IPS-15b (cell line): ENCODE measurements around the gene MTCL1.
"Not testable (repeated sequence)": the region's sequence is repeated elsewhere in the genome, so short reads cannot be mapped to it uniquely, and the experiment has no call there.

Experiments
- H3K27me3 ChIP-seq: one replicate; pipeline ENCODE4 v1.6.1; 2013; ENCODE audit warnings: low read length; ENCODE audit not compliant: control insufficient read depth, insufficient read depth
- H3K36me3 ChIP-seq: one replicate; pipeline ENCODE4 v1.6.1; 2013; ENCODE audit warnings: low read length; ENCODE audit not compliant: control insufficient read depth, insufficient read depth
- H3K4me1 ChIP-seq: one replicate; pipeline ENCODE4 v1.6.1; 2013; ENCODE audit warnings: mild to moderate bottlenecking, low read length; ENCODE audit not compliant: control insufficient read depth, insufficient read depth
- H3K4me3 ChIP-seq: one replicate; pipeline ENCODE4 v1.5.1; 2013; ENCODE audit warnings: low read depth, low read length
- H3K9ac ChIP-seq: one replicate; pipeline ENCODE4 v1.6.1; 2013; ENCODE audit warnings: low read depth, mild to moderate bottlenecking, low read length
- H3K9me3 ChIP-seq: one replicate; pipeline ENCODE4 v1.6.1; 2013; ENCODE audit warnings: mild to moderate bottlenecking, low read length; ENCODE audit not compliant: control insufficient read depth, insufficient read depth

The MTCL1 gene

GRCh38 chr18:8752329-8752728, 47.0 kb downstream of the MTCL1 start:
- Histone ChIP-seq H3K9me3 (no peaks in the 10 kb centered on the region), H3K36me3 (peaks cover 3% of the 10 kb centered on the region), H3K4me1 (no peaks in the 10 kb centered on the region), H3K9ac (no peak overlapping the region), H3K27me3 (no peaks in the 10 kb centered on the region), H3K4me3 (no peak overlapping the region)

GRCh38 chr18:8754995-8755960, 49.9 kb downstream of the MTCL1 start:
- H3K4me1 ChIP-seq = no peaks in the 10 kb centered on the region
- H3K9ac ChIP-seq = no peak overlapping the region
- H3K36me3 ChIP-seq = peaks cover 5% of the 10 kb centered on the region
- H3K4me3 ChIP-seq = no peak overlapping the region
- H3K9me3 ChIP-seq = no peaks in the 10 kb centered on the region
- no peaks in the 10 kb centered on the region for H3K27me3 ChIP-seq

DNA sequence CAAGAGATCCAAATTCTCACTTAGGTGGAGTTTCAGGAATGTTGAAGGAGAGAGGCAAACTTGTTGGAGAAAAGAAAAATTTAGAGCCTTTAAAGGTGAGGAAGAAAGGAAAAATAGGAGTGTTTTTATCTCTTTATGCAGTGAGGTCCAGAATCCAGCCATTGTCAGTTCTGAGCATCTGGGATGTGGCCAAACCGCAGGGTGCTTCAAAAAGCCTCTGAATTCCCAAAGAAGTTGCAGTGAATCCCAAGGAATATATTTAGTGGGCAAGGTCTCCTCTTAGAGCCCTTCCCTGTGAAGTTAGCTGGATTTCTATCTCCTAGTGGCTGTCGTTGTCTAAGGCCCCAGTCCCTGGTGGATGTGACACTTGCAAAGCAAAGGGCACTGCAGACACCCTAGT, 51.2 kb downstream of the MTCL1 start:
- Histone ChIP-seq H3K4me3 (no peak overlapping the region), H3K9me3 (no peaks in the 10 kb centered on the region), H3K27me3 (no peaks in the 10 kb centered on the region), H3K36me3 (peaks cover 6% of the 10 kb centered on the region), H3K9ac (no peak overlapping the region), H3K4me1 (no peaks in the 10 kb centered on the region)

DNA sequence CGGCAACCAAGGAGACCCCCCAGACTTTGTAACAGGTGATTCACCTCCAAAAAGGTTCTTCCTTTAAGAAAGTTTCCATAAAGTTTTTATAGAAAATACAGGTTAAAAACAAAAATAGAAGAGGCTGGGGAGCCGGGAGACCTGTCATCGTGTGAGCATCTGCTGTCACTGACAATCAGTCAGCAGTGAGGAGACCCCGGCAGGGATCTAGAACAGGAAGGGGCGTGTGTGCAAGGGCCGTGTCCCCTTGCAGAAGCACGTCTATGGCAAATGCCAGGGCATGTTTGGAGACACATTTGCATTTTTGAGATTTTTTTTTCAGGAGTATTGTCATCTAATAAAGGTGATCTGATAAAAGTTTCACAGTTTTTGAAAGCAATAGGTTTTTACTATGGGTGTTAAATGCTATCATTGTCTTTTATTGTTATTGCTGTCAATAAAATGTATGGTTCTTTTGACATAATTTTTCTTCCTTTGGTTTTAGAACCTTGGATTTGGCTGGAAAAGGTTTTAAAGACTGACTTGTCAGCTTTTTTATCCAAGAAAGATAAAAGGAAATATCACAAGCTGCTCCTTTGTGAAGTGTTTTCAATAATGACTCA, 52.1 kb downstream of the MTCL1 start:
- H3K4me3 ChIP-seq = no peak overlapping the region
- no peak overlapping the region for H3K9ac ChIP-seq
- H3K27me3 ChIP-seq = no peaks in the 10 kb centered on the region
- peaks cover 12% of the 10 kb centered on the region for H3K36me3 ChIP-seq
- H3K4me1 ChIP-seq = no peaks in the 10 kb centered on the region
- H3K9me3 ChIP-seq = no peaks in the 10 kb centered on the region

DNA sequence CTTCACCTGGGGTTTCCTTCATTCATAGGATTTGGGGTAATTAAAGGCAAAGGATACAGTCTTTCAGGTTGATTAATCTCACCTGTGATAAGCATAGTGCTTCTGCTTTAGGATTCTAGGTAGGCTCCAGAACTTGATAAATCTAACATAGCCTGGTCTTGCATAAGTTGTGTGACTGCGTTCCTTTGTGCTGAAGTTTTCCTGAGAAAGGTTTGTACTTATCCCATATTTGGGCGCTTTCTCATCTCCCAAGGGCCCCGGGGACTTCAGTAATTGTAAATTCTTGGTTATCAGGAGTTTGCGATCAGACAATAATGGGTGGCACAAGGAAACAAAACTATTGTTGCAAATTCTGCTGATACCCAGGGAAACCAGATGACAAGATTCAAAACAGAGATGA, 53.1 kb downstream of the MTCL1 start:
- H3K4me1 ChIP-seq = no peaks in the 10 kb centered on the region
- no peaks in the 10 kb centered on the region for H3K9me3 ChIP-seq
- H3K9ac ChIP-seq = no peak overlapping the region
- H3K4me3 ChIP-seq = no peak overlapping the region
- H3K36me3 ChIP-seq = peaks cover 18% of the 10 kb centered on the region
- H3K27me3 ChIP-seq = no peaks in the 10 kb centered on the region

GRCh38 chr18:8760984-8761383, 55.6 kb downstream of the MTCL1 start:
- H3K9ac ChIP-seq = no peak overlapping the region
- no peaks in the 10 kb centered on the region for H3K9me3 ChIP-seq
- no peak overlapping the region for H3K4me3 ChIP-seq
- H3K4me1 ChIP-seq = no peaks in the 10 kb centered on the region
- H3K27me3 ChIP-seq = no peaks in the 10 kb centered on the region
- H3K36me3 ChIP-seq = peaks cover 18% of the 10 kb centered on the region

DNA sequence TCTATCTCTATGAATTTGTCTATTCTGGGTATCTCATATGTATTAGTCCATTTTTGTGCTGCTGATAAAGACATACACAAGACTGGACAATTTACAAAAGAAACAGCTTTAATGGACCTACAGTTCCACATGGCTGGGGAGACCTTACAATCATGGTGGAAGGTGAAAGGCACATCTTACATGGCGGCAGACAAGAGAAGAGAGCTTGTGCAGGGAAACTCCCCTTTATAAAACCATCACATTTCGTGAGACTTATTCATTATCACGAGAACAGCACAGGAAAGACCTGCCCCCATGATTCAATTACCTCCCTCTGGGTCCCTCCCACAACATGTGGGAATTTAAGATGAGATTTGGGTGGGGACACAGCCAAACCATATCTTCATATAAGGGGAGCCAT, 56.2 kb downstream of the MTCL1 start:
- not testable (repeated sequence) for H3K27me3 ChIP-seq, H3K4me3 ChIP-seq, H3K9me3 ChIP-seq, H3K9ac ChIP-seq, H3K4me1 ChIP-seq
- peaks cover 18% of the 10 kb centered on the region for H3K36me3 ChIP-seq

GRCh38 chr18:8762968-8763367, 57.6 kb downstream of the MTCL1 start:
- Histone ChIP-seq H3K27me3 (no peaks in the 10 kb centered on the region), H3K36me3 (peaks cover 18% of the 10 kb centered on the region), H3K9me3 (no peaks in the 10 kb centered on the region), H3K9ac (no peak overlapping the region), H3K4me1 (no peaks in the 10 kb centered on the region), H3K4me3 (no peak overlapping the region)

DNA sequence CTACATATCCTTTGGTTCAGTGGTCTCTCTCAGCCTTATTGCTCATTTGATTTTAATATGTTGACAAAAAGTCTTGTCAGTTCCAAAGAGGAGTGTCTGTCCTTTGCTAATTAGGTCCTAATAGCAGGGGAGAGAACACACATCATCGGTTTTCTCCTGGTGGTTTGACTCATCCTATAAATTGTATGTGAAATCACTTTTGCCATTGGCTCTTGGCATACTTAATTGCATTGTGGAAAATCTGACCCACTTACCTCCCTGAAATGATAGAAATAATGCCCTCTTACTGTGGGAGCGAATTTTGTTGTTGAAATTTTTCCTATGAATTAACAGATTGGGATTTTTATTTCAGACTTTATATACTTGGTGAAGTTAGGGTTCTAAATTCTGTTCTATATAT, 58.3 kb downstream of the MTCL1 start:
- no peak overlapping the region for H3K4me3 ChIP-seq
- H3K27me3 ChIP-seq = no peaks in the 10 kb centered on the region
- no peaks in the 10 kb centered on the region for H3K4me1 ChIP-seq
- H3K36me3 ChIP-seq = peaks cover 18% of the 10 kb centered on the region
- no peak overlapping the region for H3K9ac ChIP-seq
- H3K9me3 ChIP-seq = no peaks in the 10 kb centered on the region

DNA sequence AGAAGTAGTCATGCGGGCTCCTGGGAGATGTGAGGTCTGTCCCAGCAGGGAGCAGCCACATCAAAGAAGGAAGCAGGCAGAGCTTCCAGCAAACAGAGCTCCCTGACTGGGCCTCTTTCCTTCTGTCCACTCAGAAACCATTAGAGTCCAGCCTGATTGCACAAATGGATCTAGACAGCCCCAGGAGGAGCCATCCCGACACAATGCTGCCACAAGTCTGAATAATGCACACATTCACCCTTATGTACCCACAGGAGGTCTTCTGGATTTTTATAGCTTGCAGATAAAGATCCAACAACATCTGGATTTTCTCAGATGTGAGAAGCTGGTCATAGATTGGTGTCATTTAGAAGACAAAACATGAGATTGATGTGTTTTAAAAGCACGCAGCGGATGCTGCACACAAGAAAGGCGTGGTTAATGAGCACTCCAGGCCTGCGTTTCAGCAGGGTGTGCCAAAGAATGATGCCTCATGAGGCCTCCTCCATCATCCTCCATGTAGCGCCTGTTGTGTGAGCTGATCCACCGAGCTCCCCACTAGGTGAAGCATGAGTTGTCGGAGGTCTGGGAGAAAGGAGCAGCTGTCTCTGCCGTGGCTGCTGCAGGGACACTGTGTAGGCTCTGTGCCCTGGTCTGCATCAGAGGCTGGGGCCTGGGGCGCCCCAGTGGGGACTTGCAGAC, 60.6 kb downstream of the MTCL1 start:
- Histone ChIP-seq H3K4me1 (no peaks in the 10 kb centered on the region), H3K9ac (peak overlapping the region; percentile 19), H3K27me3 (no peaks in the 10 kb centered on the region), H3K9me3 (no peaks in the 10 kb centered on the region), H3K36me3 (peaks cover 12% of the 10 kb centered on the region), H3K4me3 (no peak overlapping the region)

DNA sequence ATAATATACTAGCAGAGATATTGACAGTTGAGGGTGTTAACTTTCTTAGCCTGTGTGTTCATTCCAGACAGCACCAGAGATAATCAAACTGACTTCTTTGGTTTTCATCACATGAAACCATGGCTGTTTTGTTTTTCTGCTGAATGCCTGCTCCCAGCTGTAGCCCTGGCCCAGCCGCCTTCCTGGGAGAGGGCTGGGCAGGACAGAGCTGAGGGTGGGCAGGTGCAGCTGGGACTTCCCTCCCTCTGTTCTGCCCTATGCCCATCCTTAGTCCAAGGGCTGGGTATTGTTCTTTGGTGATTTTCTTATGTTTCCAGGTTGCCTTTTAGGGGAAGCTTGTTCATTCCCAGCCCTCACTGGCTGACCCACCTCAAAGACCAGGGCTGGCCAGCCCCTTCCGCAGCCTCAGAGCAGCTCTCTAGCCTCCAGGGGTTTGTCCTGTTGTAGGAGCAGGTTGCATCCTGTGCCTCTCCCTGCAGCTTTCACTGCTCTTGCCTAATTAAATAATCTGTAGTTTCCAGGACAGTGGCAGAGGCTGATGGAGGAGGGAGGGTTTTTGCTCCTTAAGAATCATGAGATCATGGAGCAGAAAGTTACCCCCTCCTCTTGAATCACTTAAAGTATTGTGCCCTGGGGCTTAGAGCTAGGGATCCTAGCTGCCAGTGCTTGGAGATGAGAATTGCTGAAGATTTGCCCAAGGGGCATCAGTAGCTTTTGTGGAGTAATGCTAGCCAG, 61.4 kb downstream of the MTCL1 start:
- Histone ChIP-seq H3K27me3 (no peaks in the 10 kb centered on the region), H3K36me3 (peaks cover 12% of the 10 kb centered on the region), H3K9me3 (no peaks in the 10 kb centered on the region), H3K4me1 (no peaks in the 10 kb centered on the region), H3K4me3 (no peak overlapping the region), H3K9ac (peak overlapping the region; percentile 19)
